GM03348 (cell line): ENCODE measurements around the gene APOL2.
"Not testable (repeated sequence)": the region's sequence is repeated elsewhere in the genome, so short reads cannot be mapped to it uniquely, and the experiment has no call there.

Experiments used
- DNase-seq: peaks from one replicate; pipeline ENCODE4 v3.0.0; 2012; ENCODE audit warnings: low spot score

The APOL2 gene, protein sequence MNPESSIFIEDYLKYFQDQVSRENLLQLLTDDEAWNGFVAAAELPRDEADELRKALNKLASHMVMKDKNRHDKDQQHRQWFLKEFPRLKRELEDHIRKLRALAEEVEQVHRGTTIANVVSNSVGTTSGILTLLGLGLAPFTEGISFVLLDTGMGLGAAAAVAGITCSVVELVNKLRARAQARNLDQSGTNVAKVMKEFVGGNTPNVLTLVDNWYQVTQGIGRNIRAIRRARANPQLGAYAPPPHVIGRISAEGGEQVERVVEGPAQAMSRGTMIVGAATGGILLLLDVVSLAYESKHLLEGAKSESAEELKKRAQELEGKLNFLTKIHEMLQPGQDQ

DNA sequence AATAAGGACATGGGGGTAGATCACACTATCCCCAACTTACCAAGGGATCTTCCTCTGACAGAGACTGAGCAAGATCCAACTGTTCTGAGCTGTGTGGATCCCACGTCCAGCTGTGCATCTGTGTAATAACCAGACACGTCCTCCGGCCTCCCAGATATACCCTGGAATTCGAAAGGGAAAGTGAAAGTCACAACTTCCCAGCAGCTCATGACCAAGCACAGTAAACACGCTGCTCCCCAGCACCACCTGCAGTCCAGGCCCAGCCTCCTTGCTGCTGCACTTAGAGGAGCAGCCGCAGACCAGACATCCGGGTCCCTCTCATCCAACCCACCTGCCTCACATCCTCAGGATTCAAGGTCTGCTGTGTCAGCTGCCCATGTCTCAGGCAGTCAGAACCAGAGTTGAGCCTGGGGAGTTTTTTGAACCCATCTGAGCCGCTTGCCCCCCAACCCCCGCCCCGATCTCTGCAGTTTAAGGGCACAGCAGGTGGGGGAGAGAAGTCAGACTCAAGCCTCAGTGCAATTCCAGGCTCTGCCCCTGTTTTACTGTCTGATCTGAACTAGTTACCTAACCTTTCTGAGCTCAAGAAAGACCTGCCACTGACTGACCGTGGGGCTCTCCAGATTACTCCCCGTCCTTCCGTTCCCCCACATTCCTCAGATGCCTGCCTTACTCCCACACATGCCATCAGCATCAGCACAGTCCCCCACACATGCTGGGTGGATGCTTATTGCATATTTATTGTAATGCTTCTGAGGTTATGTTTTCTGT is at the start of gene APOL2:
TSS of gene APOL2 (minus strand) at position 127 of the 771 bp plus-strand sequence. CDS start 6,365 bp downstream, outside the sequence.
- DNase-seq, result peak; percentile 92

DNA sequence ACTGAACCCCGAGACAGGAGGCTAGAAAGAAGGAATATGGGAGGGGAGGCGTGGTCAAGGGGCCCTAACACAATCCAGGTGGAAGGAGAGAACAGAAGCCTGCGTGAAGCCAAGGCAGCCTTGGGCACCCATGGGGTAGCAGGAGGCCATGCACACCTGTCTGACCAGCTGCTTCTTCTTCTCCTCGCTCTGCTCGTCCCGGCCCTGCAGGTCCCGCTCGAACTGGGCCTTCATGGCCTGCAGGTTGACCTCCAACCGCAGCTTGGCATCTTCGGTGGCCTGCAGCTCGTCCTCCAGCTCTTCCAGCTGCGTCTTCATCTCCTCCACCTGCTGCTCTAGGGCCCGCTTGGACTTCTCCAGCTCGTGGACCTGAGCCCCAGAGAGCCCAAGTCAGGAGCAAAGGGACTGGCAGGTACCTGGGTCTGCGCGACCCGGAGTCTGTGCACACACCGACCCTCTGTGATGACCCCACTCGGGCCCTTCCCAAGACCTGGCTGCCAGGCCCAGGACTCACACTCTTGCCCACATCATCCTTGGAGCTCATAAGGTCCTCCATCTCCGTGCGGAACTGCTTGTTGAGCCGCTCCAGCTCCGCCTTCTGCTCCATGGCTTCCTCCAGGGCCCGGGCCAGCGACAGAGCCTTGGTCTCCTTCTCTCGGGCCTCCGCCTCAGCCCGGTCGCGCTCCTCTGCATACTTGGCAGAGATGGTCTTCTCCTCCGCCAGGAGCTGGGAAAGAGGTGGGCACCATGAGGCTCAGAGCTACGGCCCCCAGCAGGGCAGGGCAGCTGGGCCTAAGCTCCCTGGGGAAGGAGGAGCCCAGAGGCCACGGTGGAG is 49.5 kb upstream of the APOL2 start:
- no peak for DNase-seq

DNA sequence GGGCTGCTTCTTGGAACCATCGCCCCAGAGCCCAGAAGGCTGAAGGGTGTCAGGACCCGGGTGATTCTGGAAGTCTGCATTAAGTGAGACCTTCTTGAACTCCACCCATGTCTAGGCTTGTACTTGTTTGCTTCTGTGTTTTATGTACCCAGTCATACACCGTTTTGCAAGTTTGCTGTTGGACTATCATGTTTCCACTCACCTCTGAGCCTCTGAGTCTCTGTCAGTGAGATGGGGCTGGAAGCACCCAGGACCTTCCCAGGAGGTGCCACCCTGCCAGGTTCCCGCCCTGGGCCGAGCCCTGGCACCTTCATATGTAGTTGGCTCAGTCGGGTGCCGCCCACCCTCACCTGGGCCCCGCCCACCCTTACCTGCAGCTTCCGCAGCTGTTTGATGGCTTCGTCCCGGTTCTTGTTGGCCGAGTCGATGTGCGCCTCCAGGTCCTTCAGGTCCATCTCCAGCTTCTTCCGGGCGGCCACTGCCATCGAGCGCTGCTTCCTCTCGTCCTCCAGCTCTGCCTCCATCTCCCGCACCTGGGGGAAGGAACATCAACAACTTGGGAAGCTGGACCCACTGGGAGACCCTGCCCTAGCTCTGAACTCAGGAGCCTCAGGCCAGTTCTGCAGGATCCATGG is 48.7 kb upstream of the APOL2 start:
- no peak for DNase-seq

DNA sequence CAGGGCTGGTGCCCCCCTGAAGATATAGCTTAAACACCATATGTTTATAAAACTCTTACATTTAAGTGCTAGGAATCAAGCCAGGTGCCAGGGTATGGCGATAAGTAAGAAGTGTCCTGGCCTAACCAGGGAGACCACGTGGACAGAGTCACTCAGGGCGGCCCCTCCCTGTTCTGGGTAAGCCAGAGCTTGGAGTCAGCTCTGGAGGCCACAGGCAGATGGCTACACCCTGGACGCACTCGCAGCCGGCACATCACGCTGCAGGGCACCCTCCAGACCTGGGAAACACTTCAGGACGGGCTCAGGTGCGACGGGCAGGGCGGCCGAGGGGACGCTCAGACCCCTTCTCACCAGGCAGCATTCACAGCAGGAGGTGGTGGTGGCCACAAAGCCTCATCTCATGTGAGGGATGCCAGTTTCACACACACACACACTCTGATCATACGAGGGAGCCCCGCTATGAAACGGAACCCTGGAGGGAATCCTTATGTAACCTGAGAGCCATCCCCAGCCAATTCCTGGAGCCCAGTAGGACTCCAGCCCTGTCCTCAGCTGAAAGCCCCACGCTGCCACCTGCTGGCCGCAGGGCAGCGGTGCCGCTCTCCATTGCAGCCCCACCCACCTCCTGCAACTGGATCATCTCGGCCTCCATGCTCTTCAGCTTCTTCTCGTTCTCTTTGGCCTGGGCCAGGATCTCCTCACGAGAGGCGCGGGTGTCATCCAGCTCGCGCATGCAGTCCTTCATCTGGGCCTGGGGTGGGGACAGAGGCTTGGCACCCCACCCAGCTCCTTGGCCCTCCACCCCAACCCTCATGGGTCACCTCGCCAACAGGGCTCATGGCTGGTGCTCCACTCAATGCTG is 47.0 kb upstream of the APOL2 start:
- DNase-seq, result peak; percentile 93

DNA sequence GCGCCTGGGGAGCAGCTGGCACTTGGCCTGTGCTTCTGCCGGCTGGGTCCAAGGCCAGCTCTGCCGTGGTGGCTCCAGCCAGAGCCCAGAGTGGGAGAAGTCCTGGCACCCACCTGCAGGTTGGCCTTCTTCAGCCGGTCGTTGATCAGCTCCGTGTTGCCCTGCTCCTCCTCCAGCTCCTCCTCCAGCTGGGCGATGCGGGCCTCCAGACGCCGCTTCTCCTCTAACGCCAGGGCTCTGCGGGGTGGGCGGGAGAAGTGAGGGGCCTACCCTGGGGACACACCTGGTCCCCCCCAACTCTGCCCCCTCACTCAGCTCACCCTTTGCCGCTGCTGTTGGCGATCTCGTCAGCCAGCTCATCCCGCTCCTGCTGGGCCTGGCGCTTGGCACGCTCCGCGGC is 46.2 kb upstream of the APOL2 start:
- DNase-seq, result no peak

DNA sequence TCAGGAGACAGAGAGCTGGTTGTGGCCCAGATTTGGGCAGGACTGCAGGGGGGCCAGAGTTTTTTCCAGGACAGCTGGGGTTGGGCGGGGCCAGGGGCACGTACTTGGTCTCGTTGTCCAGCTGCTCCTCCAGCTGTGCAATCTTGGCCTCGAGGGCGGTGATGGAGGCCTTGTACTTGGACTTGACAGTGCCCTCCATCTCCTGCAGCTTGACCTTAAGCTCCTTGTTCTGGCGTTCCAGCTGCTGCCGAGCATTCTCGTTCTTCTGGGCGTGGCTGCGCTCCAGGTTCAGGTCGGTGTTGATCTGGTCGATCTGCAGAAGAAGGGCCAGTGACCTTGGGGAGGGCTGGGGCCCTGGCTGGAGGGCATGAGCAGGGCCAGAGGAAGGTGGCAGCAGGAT is 45.7 kb upstream of the APOL2 start:
- DNase-seq, result no peak

DNA sequence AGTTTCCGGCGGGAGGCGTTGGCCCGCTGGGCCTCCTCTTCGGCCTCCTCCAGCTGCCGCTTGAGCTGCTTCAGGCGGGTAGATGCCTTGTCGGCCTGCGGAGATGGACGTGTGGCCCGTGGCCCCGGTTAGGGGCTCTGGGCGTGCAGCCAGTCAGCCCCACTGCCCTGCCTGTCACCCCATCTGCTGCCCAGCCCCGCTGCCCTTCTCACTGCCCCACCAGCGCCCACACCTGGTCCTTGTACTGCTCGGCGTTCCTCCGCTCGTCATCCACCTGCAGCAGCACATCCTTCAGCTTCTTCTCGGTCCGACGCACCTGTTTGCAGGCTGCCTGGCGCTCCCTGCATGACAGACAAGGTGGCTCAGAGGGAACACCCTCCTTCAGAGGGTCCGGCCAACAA is 44.8 kb upstream of the APOL2 start:
- no peak for DNase-seq

DNA sequence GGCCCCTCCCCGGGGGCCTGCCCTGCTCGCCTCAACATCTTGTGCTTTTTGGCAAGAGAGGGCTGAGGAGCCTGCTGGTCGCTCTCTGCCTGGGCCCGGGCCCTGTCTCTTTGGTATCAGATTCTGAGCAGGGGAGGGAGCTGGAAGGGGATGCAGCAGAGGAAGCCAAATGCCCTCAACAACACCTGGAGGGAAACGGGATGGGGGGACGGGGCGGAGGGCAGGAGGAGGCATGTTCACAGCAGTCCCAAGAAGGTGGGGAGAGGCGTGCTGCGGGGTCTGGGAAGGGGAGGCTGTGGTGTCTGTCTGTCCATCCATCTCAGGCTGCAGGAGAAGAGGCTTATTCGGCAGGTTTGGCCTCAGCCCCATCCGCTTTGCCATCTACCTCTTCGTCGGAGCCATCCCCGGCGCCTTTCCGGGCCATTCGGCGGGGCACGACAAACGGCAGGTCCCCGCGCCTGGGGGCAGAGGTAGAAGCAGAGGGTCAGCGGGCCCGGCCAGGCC is 43.1 kb upstream of the APOL2 start:
- no peak for DNase-seq

DNA sequence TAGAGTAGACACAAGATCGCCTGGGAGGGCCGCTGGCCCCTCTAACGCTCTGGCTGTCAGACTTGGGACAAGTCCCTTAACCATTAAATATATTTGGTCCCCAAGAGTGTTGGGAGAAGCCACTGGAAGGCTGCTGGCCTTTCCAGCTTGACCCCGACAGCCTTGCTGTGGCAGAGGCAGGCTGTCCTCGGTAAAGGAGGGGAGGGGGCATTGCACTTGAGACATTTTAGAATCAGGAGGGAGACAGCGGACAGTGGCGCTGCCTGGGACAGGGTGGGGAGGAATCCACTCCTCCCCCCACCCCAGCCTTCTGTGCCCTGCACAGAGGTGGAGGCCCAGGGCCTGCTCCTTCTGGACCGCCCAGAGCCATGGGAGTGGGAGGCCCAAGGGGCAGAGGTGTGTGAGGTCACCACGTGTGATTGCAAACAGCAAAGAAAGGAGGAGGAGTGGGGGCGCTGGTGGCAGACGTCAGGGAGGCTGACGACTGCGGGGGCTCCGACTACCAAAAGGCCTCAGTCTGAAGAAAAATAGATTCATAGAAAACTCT is 42.5 kb upstream of the APOL2 start:
- DNase-seq, result no peak

DNA sequence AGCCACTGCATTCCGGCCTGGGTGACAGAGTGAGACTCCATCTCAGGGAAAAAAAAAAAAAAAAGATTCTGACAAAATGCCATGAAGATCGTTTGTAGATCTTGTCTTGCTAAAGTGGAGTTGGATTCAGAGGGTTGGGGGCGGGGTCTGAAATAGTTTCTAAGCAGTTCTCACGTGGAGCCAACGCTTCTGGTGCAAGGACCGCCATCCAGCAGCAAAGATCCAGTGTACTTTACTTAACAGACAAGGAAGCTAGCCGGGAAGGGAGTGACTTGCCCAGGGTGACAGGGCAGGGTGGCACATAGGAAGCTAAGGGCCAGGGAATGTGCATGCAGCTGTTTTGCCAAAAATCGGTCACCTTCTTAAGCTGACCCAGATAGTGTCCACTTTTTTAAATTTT is 41.1 kb upstream of the APOL2 start:
- DNase-seq, result no peak

DNA sequence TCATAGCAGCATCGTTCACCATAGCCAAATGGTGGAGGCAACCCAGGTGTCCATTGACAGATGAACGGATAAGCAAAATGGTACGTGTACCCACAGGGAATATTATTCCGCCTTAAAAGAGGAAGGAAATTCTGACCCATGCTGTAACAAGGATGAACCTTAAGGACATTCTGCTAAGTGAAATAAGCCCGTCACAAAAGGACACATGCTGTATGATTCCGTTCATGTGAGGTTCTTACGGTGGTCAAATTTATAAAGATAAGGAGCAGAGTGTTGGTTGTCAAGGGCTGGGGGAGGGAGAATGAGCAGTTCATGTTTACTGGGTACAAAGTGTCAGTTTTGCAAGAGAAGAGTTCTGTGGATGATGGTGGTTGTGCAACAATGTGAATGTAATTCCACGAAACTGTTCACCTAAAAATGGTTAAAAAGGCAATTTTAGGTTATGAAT is 39.9 kb upstream of the APOL2 start:
- no peak for DNase-seq

DNA sequence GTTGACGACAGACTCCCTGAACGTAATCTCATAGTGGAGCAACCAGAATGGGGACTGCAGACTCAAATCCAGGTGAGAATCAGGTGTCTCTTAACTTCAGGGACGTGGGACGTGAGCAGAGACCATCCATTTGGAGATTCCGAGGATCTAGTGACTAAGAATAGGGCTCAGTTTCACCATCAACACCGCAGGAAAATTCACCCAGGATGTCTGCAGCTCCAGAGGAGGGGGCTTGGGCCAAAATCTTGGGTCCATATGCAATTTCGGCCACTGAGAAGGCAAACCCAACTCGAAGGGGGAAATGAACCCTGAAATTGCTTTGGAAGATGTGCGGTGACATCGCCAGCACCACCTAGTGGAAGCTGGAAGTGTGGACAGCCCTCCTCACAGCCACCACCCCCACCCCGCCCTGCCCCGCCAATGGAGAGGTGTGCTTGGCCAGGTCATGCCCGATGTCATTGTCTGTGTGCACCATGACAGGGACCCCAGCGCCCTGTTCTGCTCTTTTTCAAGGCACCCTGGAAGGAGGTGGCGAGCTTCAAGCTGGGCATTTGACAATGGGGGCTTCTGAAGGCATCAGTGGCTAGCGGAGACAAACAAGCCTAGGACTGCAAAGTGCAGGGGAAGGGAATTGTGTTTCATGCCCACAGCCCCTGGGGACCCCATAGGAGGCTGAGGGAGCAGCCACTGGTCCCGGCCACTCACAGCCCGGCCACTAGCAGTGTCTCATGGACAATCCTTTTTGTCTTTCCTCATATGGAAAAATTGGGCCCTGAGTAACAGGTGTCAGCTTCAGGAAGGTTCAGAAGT is 38.4 kb upstream of the APOL2 start:
- peak; percentile 84 for DNase-seq

DNA sequence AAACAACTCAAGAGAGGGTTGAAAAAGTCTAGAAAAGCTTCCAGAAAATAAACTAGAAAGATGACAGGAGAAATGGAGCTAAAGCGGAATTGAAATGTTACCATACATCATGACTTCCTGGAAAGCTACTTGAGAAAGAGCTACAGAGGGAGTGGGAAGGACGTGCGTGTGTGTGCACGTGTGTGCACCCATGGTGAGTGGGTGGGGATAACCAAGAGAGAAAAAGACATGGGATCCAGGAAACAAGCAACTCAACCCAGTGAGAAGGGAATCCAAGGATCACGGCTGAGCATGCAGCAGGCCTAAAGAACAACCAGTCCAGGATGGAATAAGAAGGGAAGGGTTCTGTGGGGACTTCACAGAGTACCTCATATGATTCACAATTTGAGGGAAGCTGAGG is 35.2 kb upstream of the APOL2 start:
- DNase-seq, result no peak

DNA sequence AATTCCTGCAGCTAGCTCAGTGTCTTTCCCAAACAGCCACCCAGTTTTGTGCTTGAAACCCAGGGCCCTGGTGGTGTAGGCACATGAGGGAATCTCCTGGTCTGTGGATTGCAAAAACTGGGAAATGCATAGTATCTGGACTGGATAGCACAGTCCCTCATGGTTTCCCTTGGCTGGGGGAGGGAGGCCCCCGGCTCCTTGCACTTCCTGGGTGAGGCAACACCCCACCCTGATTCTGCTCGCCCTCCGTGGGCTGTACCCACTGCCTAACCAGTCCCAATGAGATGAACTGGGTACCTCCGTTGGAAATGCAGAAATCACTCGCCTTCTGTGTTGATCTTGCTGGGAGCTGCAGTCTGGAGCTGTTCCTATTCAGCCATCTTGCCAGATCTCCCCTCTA is 32.6 kb upstream of the APOL2 start:
- DNase-seq, result not testable (repeated sequence)

DNA sequence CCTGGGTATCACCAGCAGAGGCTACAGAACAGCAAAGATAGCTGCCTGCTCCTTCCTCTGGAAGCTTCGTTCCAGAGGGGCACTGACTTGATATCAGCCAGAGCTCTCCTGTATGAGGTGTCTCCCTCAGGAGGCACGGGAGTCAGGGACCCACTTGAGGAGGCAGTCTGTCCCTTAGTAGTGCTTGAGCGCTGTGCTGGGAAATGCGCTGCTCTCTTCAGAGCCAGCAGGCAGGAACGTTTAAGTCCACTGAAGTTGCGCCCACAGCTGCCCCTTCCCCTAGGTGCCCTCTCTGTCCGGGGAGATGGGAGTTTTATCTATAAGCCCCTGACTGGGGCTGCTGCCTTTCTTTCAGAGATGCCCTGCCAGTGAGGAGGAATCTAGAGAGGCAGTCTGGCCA is 31.9 kb upstream of the APOL2 start:
- DNase-seq, result not testable (repeated sequence)

DNA sequence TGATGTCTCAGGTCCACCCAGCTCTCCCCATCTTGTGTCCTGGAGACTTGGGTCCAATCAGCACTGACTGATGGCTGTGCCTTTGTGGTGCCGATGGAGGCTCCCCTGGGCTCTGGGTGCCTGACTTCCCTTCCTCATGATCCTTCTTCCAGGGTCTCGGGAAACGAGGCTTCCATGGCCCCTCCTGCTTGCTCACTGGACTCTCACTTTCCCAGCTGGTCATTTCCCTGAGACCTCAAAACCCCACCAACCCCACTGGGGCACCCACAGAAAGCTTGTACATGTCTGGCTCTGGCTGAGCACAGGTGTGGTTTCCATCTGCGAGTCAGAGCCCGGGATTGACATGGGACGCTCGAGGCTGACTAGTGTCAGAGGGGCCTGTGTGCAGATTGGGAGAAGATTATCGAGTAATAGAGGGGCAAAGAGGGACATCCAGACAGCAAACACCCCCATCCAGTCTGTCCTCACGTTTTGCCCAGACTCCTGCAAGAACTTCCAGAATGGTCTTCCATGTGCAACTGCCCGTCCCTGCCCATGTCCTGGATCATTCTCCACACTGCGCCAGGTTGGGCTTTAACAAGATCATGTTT is 28.7 kb upstream of the APOL2 start:
- DNase-seq, result no peak

DNA sequence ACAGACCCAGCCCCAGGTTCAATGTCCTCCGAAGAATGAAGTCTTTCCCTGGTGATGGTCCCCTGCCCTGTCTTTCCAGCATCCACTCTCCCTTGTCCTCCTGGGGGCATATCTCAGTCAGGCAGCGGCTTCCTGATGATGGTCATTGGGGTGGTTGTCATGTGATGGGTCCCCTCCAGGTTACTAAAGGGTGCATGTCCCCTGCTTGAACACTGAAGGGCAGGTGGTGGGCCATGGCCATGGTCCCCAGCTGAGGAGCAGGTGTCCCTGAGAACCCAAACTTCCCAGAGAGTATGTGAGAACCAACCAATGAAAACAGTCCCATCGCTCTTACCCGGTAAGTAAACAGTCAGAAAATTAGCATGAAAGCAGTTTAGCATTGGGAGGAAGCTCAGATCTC is 27.7 kb upstream of the APOL2 start:
- DNase-seq, result no peak

DNA sequence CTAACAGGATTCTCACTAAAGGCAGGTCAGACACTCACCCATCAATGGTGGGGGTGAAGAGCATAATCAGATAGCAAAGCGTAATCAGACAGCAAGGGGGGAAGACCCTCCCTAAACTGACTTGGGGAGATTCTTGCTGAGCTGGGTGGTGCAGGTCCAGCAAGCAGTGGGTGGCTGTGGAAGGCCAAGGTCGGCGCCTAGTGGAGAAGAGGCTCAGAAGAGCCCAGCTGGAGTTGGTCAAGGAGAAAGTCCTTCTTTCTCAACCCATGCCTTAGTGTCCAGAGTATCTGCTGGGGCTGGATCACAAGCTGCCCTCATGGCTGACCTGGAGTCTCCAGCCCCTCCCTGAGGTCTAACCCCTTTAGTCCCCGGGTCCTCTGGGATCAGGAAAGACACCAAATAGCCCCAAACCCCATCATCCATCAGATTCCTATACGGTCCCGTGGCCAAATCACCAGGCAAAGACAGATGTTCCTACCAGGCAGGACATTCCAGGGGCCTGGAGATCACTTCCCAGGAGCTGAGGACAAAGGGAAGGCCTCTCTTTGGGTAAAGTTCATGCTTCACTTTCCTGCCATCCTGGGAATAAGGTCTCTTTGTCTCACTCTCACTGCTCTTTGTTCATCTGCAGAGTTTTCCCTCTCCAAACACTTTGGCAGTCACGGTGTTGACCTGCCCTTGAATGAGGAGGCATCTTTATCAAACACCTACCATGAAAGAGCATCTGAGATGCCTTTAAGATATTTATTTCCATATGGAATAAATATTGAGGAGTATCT is 24.7 kb upstream of the APOL2 start:
- not testable (repeated sequence) for DNase-seq
